ENCODE results near the gene MAP2K7.
A peak's percentile ranks its signal among the peaks of the same experiment; 100 is the strongest.

The MAP2K7 gene

GRCh38 chr19:7903244-7904073 is at the start of gene MAP2K7:
MAP2K7 (plus strand) TSS chr19:7903877; CDS start chr19:7903945, 68 bp downstream.
- Histone ChIP-seq H3K79me2 (ENCODE audit: insufficient read depth, low read length) (peaks cover 51% of the 10 kb centered on the region), H3K9me2 (replicated peaks; ENCODE audit: low read depth, low read length) (no peaks in the 10 kb centered on the region), H3K27me3 (ENCODE audit: insufficient read depth, low read length, poor library complexity, severe bottlenecking) (no peaks in the 10 kb centered on the region), H3F3A (ENCODE audit: low read depth) (no peaks in the 10 kb centered on the region), H3K4me1 (ENCODE audit: insufficient read depth, low read length, poor library complexity, severe bottlenecking) (peaks cover 25% of the 10 kb centered on the region), H3K4me2 (ENCODE audit: low read depth, low read length, poor library complexity, severe bottlenecking) (peak within 1 kb of the TSS; percentile 95), H2AFZ (ENCODE audit: low read length) (peak within 1 kb of the TSS; percentile 95), H3K36me3 (ENCODE audit: insufficient read depth, low read length) (no peaks in the 10 kb centered on the region), H4K20me1 (ENCODE audit: insufficient read depth, low read length, poor library complexity, severe bottlenecking) (peaks cover 33% of the 10 kb centered on the region), H3K9me3 (ENCODE audit: insufficient read depth, low read depth, low read length) (no peaks in the 10 kb centered on the region), H3K4me3 (ENCODE audit: low read length, poor library complexity, severe bottlenecking) (peak within 1 kb of the TSS; percentile 91), H3K9ac (ENCODE audit: low read depth, low read length, poor library complexity, severe bottlenecking) (peak within 1 kb of the TSS; percentile 92)
- no peak for TF ChIP-seq EZH2phosphoT487 (IDR thresholded peaks at IDR 0.05; ENCODE audit: borderline replicate concordance)
- peak; percentile 75 for TF ChIP-seq CTCF (conservative IDR thresholded peaks at IDR 0.05; ENCODE audit: low read length)

- no peaks in the 10 kb centered on the region for H3K4me1 ChIP-seq (ENCODE audit: insufficient read depth, low read length, poor library complexity, severe bottlenecking)
- no peaks in the 10 kb centered on the region for H3K79me2 ChIP-seq (ENCODE audit: insufficient read depth, low read length)
- H2AFZ ChIP-seq (ENCODE audit: low read length) = no peak overlapping the region
- TF ChIP-seq EZH2phosphoT487 (IDR thresholded peaks at IDR 0.05; ENCODE audit: borderline replicate concordance) (no peak), CTCF (conservative IDR thresholded peaks at IDR 0.05; ENCODE audit: low read length) (no peak)
- no peaks in the 10 kb centered on the region for H3K9me2 ChIP-seq (replicated peaks; ENCODE audit: low read depth, low read length)
- no peaks in the 10 kb centered on the region for H4K20me1 ChIP-seq (ENCODE audit: insufficient read depth, low read length, poor library complexity, severe bottlenecking)
- H3K4me2 ChIP-seq (ENCODE audit: low read depth, low read length, poor library complexity, severe bottlenecking) = no peak overlapping the region
- H3K27me3 ChIP-seq (ENCODE audit: insufficient read depth, low read length, poor library complexity, severe bottlenecking) = no peaks in the 10 kb centered on the region
- H3K4me3 ChIP-seq (ENCODE audit: low read length, poor library complexity, severe bottlenecking) = no peak overlapping the region
- H3K9me3 ChIP-seq (ENCODE audit: insufficient read depth, low read depth, low read length) = no peaks in the 10 kb centered on the region
- no peaks in the 10 kb centered on the region for H3K36me3 ChIP-seq (ENCODE audit: insufficient read depth, low read length)
- no peaks in the 10 kb centered on the region for H3F3A ChIP-seq (ENCODE audit: low read depth)
- no peak overlapping the region for H3K9ac ChIP-seq (ENCODE audit: low read depth, low read length, poor library complexity, severe bottlenecking)
These were observed 48.1 kb upstream of the MAP2K7 start for GRCh38 chr19:7855426-7856108.

GRCh38 chr19:7856109-7856591 is 47.5 kb upstream of the MAP2K7 start:
- H3K4me1 ChIP-seq (ENCODE audit: insufficient read depth, low read length, poor library complexity, severe bottlenecking) = no peaks in the 10 kb centered on the region
- no peaks in the 10 kb centered on the region for H4K20me1 ChIP-seq (ENCODE audit: insufficient read depth, low read length, poor library complexity, severe bottlenecking)
- TF ChIP-seq CTCF (conservative IDR thresholded peaks at IDR 0.05; ENCODE audit: low read length) (no peak), EZH2phosphoT487 (IDR thresholded peaks at IDR 0.05; ENCODE audit: borderline replicate concordance) (no peak)
- H3K9me2 ChIP-seq (replicated peaks; ENCODE audit: low read depth, low read length) = no peaks in the 10 kb centered on the region
- H2AFZ ChIP-seq (ENCODE audit: low read length) = no peak overlapping the region
- no peak overlapping the region for H3K9ac ChIP-seq (ENCODE audit: low read depth, low read length, poor library complexity, severe bottlenecking)
- no peaks in the 10 kb centered on the region for H3K27me3 ChIP-seq (ENCODE audit: insufficient read depth, low read length, poor library complexity, severe bottlenecking)
- no peak overlapping the region for H3K4me2 ChIP-seq (ENCODE audit: low read depth, low read length, poor library complexity, severe bottlenecking)
- H3K79me2 ChIP-seq (ENCODE audit: insufficient read depth, low read length) = no peaks in the 10 kb centered on the region
- H3K9me3 ChIP-seq (ENCODE audit: insufficient read depth, low read depth, low read length) = no peaks in the 10 kb centered on the region
- H3F3A ChIP-seq (ENCODE audit: low read depth) = no peaks in the 10 kb centered on the region
- H3K4me3 ChIP-seq (ENCODE audit: low read length, poor library complexity, severe bottlenecking) = no peak overlapping the region
- H3K36me3 ChIP-seq (ENCODE audit: insufficient read depth, low read length) = no peaks in the 10 kb centered on the region

All from Loucy (cell line).